Keratinocyte (primary cell): ENCODE measurements around the gene C10orf71. TPM values are rescaled to one million over a fixed set of nuclear protein-coding genes. Genes with fewer than 3 reads are reported as not detected.

Source experiments
- DNase-seq: peaks from one replicate; pipeline ENCODE4 v3.0.0-alpha.2; 2011; ENCODE audit warnings: low read depth, missing footprints, low spot score
- FAIRE-seq: peaks from 2 replicates; lab custom pipeline; 2011; peaks lifted over from hg19 to GRCh38; lab: Jason Lieb, UNC
- H2AFZ ChIP-seq: 2 replicates; pipeline ENCODE4 v1.6.0; 2012; ENCODE audit warnings: low read length, control low read depth, inconsistent platforms; ENCODE audit not compliant: control insufficient read depth
- H3K27ac ChIP-seq: 2 replicates; pipeline ENCODE4 v1.5.1; 2011; ENCODE audit warnings: low read length; ENCODE audit not compliant: control insufficient read depth, insufficient read depth
- H3K27me3 ChIP-seq: 3 replicates; pipeline ENCODE4 v1.6.0; 2011; ENCODE audit warnings: low read length; ENCODE audit not compliant: control insufficient read depth, insufficient read depth; ENCODE audit errors: extremely low read depth
- H3K36me3 ChIP-seq, 2 experiments: 2 replicates in 1 of 2; 3 replicates in 1 of 2; pipeline ENCODE4 v1.5.1; 2011; ENCODE audit warnings: low read length in 2 of 2, mild to moderate bottlenecking in 1 of 2; ENCODE audit not compliant: control insufficient read depth in 2 of 2, insufficient read depth in 2 of 2; ENCODE audit errors: extremely low read depth in 1 of 2
- H3K4me1 ChIP-seq: 3 replicates; pipeline ENCODE4 v1.5.1; 2011; ENCODE audit warnings: low read length; ENCODE audit not compliant: control insufficient read depth, insufficient read depth; ENCODE audit errors: extremely low read depth
- H3K4me2 ChIP-seq: 3 replicates; pipeline ENCODE4 v1.6.0; 2011; ENCODE audit warnings: low read depth, low read length; ENCODE audit not compliant: control insufficient read depth, insufficient read depth; ENCODE audit errors: extremely low read depth
- H3K4me3 ChIP-seq, 3 experiments: fragments of 200-600 bp in 1 of 3; sonication (generic) in 1 of 3; 2 replicates in 2 of 3; 3 replicates in 1 of 3; pipeline ENCODE4 v1.5.1; 2011 to 2016; ENCODE audit warnings: low read length in 3 of 3, mild to moderate bottlenecking in 3 of 3, control low read depth in 2 of 3, inconsistent platforms in 1 of 3, low read depth in 1 of 3, mixed read lengths in 1 of 3, mixed run types in 1 of 3, moderate library complexity in 1 of 3; ENCODE audit not compliant: control insufficient read depth in 2 of 3, insufficient read depth in 2 of 3; ENCODE audit errors: extremely low read depth in 1 of 3
- H3K79me2 ChIP-seq: 2 replicates; pipeline ENCODE4 v1.6.0; 2012; ENCODE audit warnings: low read length; ENCODE audit not compliant: control insufficient read depth, insufficient read depth
- H3K9ac ChIP-seq: 3 replicates; pipeline ENCODE4 v1.6.0; 2011; ENCODE audit warnings: low read length; ENCODE audit not compliant: control insufficient read depth, insufficient read depth; ENCODE audit errors: extremely low read depth
- H3K9me1 ChIP-seq: 3 replicates; pipeline ENCODE4 v1.6.0; 2011; ENCODE audit warnings: low read length; ENCODE audit not compliant: control insufficient read depth, insufficient read depth; ENCODE audit errors: extremely low read depth
- H3K9me3 ChIP-seq: 2 replicates; pipeline ENCODE4 v1.5.1; 2012; ENCODE audit warnings: low read depth, low read length; ENCODE audit not compliant: control insufficient read depth
- H4K20me1 ChIP-seq: 3 replicates; pipeline ENCODE4 v1.6.0; 2011; ENCODE audit warnings: low read length; ENCODE audit not compliant: control insufficient read depth, insufficient read depth; ENCODE audit errors: extremely low read depth
- EZH2 ChIP-seq: IDR thresholded peaks from one replicate; pipeline ENCODE4 v1.6.1; 2012; ENCODE audit warnings: inconsistent platforms, mild to moderate bottlenecking, low read length, moderate library complexity
- dilution Hi-C: fragments of 300-500 bp; cut with MboI; formaldehyde crosslinking; loops from one replicate; pipeline ENCODE4 v1.7.0; 2020; ENCODE audit warnings: low sequenced_read_pairs; ENCODE audit not compliant: extremely low pct_ligation_motif_present
- polyA plus RNA-seq, 5 experiments: library from polyadenylated mRNA; depleted of rRNA in 3 of 5; stranded (reverse) in 3 of 5; stranded (forward) in 1 of 5; unstranded in 1 of 5; fragments of >200 nt; gene quantifications; 1 replicate in 1 of 5; 2 replicates in 3 of 5; 3 replicates in 1 of 5; pipeline versions ENCODE4 v1.2.1 to v1.2.3, GENCODE V29; 2011 to 2012; ENCODE audit warnings: missing spikeins in 2 of 5, low read depth in 1 of 5, low replicate concordance in 1 of 5
- TF ChIP-seq, protein P1 (sequence below), 3 experiments: IDR thresholded peaks in 1 of 3; conservative IDR thresholded peaks in 1 of 3; optimal IDR thresholded peaks in 1 of 3; 2 replicates in 2 of 3; 3 replicates in 1 of 3; pipeline versions ENCODE3 to v1.5.1; 2011; ENCODE audit warnings: low read length in 3 of 3, mild to moderate bottlenecking in 3 of 3, moderate library complexity in 2 of 3, control low read depth in 1 of 3, inconsistent platforms in 1 of 3; ENCODE audit not compliant: insufficient read depth in 2 of 3; ENCODE audit errors: extremely low read depth in 1 of 3

C10orf71 gene
- polyA plus RNA-seq, 1 donor (not counting 4 experiments of a cell fraction or from before 2014, with no cell fraction given): not detected

DNA sequence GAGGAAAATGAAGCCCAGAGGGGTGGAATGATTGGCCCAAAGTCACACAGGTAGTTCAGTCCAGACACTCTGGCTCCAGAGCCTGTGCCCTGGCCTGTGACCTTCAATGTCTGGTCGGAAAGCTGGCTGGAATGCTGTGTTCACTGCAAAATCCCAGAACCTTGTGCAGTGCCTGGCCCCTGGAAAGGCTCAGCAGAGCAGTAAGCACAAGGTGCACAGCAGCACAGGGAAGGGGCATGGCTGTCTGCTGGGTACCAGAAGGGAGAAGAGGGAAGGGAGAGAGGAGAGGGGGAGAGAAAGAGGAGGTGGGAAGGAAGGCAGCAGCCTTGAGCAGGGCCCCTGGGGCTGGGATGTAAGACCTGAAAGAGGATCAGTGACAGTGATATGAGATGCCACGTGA is 28.4 kb upstream of the C10orf71 start:
- Histone ChIP-seq H3K9ac (no peak overlapping the region), H3K79me2 (no peaks in the 10 kb centered on the region), H3K27ac (no peak overlapping the region), H2AFZ (no peak overlapping the region), H3K9me1 (no peaks in the 10 kb centered on the region), H3K4me2 (no peak overlapping the region), H4K20me1 (no peaks in the 10 kb centered on the region), H3K9me3 (no peaks in the 10 kb centered on the region), H3K27me3 (no peaks in the 10 kb centered on the region), H3K4me1 (no peaks in the 10 kb centered on the region), H3K36me3 (no peaks in the 10 kb centered on the region), H3K4me3 (no peak overlapping the region)
- dilution Hi-C loops: no loop called here
- DNase-seq (no peak), FAIRE-seq (no peak)
- no peak for TF ChIP-seq EZH2
- TF ChIP-seq, protein P1, sequence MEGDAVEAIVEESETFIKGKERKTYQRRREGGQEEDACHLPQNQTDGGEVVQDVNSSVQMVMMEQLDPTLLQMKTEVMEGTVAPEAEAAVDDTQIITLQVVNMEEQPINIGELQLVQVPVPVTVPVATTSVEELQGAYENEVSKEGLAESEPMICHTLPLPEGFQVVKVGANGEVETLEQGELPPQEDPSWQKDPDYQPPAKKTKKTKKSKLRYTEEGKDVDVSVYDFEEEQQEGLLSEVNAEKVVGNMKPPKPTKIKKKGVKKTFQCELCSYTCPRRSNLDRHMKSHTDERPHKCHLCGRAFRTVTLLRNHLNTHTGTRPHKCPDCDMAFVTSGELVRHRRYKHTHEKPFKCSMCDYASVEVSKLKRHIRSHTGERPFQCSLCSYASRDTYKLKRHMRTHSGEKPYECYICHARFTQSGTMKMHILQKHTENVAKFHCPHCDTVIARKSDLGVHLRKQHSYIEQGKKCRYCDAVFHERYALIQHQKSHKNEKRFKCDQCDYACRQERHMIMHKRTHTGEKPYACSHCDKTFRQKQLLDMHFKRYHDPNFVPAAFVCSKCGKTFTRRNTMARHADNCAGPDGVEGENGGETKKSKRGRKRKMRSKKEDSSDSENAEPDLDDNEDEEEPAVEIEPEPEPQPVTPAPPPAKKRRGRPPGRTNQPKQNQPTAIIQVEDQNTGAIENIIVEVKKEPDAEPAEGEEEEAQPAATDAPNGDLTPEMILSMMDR (optimal IDR thresholded peaks at IDR 0.05 in 1 of 3, IDR thresholded peaks at IDR 0.05 in 1 of 3, conservative IDR thresholded peaks at IDR 0.05 in 1 of 3; ENCODE audit: extremely low read depth in 1 of 3, insufficient read depth in 2 of 3, low read length in 3 of 3): no peak

DNA sequence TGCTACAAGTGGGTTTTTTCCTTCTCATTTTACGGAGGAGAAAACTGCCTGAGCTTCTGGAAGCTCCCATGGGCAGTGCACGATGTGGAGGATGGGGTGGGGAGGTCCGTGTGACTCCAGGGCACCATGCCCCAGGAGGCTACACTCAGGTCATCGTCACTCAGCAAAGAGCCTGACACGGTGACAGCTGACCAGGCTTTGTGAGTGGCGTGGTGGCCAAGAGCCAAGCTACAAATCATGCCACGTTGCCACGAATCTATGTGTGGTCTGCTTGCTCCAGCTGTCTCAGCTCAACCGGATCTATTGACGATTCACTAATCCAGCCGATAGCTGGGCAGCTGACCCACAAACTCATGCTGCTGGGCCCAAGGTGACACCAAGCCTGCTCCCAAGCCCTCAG is 27.6 kb upstream of the C10orf71 start:
- TF ChIP-seq EZH2: no peak
- TF ChIP-seq, protein P1 (optimal IDR thresholded peaks at IDR 0.05 in 1 of 3, IDR thresholded peaks at IDR 0.05 in 1 of 3, conservative IDR thresholded peaks at IDR 0.05 in 1 of 3; ENCODE audit: extremely low read depth in 1 of 3, insufficient read depth in 2 of 3, low read length in 3 of 3): no peak
- no peaks in the 10 kb centered on the region for H3K9me3 ChIP-seq
- H2AFZ ChIP-seq: no peak overlapping the region
- H3K27me3 ChIP-seq: no peaks in the 10 kb centered on the region
- no peak overlapping the region for H3K4me3 ChIP-seq
- H3K27ac ChIP-seq: no peak overlapping the region
- no peaks in the 10 kb centered on the region for H3K9me1 ChIP-seq
- H3K4me2 ChIP-seq: no peak overlapping the region
- no peak for DNase-seq
- dilution Hi-C loops: no loop called here
- no peaks in the 10 kb centered on the region for H3K79me2 ChIP-seq
- H4K20me1 ChIP-seq: no peaks in the 10 kb centered on the region
- H3K36me3 ChIP-seq: no peaks in the 10 kb centered on the region
- H3K9ac ChIP-seq: no peak overlapping the region
- no peak for FAIRE-seq
- H3K4me1 ChIP-seq: no peaks in the 10 kb centered on the region
